Gastroesophageal sphincter (tissue), 3 donors: Measurements from ENCODE around the gene HAUS8.

Source experiments
- CTCF ChIP-seq, 4 experiments: fragments of 200-600 bp in 2 of 4; fragments of 450-650 bp in 2 of 4; sonication (generic) in 1 of 4; IDR thresholded peaks; one replicate each; pipeline ENCODE4 v1.5.1; 2017 to 2019; ENCODE audit warnings: antibody characterized with exemption in 4 of 4, mild to moderate bottlenecking in 2 of 4, moderate library complexity in 2 of 4
- EP300 ChIP-seq: sonication (generic); formaldehyde crosslinking; IDR thresholded peaks from one replicate; pipeline ENCODE4 v1.6.1; 2017; ENCODE audit warnings: antibody characterized with exemption, mild to moderate bottlenecking

- TF ChIP-seq CTCF (IDR thresholded peaks at IDR 0.05), result no peak
- no peak for TF ChIP-seq EP300
These were observed 54.4 kb downstream of the HAUS8 start for GRCh38 chr19:17020823-17021222.
